ENCODE results near the gene KIF5A.

- TF ChIP-seq CTCF (IDR thresholded peaks at IDR 0.05) (no peak), POLR2A (IDR thresholded peaks at IDR 0.05) (no peak)
Measured at GRCh38 chr12:57620936-57621496, 71.2 kb downstream of the KIF5A start.
